DMS114 treated with DMSO at 0.1 percent for 48 hours (cell line): ENCODE results near the gene EPB41L1.

Experiments
- DNase-seq: peaks from one replicate; lab custom pipeline; 2025; ENCODE audit not compliant: unreplicated experiment; lab: John Stamatoyannopoulos, UW

EPB41L1 gene

DNA sequence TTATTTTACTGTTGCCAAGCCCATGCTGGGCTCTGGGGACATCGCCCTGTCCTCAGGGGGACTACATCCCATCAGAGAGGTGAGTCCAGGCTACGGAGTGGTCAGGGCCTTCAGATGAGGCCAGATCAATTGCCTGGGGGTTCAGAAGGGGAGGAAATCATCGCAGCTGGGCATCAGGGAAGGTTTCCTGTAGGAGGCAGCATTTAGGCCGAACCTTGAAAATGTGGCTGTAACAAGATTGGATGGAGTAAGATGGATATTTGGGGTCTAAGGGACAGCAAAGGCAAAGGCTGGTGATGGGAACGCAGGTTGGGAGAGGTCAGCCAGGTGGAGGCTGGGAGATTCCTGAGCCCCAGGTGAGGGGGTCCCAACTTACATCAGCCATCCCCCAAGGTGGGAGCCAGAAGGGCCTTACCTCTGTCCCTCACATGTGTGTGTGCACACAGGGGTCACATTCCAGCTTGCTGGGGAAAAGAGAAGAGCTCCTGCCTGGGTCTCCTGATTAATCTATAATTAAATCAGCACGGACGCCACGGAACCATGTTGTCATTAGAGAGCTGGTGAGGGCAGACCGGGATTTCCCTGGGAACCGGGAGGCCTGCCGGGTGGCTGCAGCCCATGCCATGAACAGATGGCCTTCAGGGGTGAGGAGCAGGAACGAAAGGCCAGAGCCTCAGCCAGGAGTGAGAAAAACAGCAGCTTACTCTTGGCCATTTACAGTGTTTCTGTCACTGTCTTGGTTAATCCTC lies 121.1 kb downstream of the EPB41L1 start:
- DNase-seq = no peak

DNA sequence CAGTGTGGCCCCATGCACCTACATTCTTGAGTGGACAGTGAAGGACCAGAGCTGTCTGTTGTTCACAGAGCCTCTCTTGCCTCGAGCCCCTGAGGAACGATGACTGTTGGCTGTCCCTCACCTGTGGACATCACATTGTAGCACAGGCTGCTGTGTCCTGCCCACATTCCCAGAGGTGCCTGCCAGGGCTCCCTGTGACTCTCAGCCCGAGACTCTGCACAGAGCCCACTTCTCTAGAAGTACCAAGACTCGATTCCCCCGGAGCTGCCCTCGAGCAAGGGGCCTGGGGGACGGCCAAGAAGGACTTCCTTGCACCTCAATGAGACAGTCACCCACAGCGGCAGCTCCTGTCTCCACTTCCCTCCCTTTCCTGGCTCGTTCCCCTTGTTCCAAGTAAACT lies 123.0 kb downstream of the EPB41L1 start:
- no peak for DNase-seq

DNA sequence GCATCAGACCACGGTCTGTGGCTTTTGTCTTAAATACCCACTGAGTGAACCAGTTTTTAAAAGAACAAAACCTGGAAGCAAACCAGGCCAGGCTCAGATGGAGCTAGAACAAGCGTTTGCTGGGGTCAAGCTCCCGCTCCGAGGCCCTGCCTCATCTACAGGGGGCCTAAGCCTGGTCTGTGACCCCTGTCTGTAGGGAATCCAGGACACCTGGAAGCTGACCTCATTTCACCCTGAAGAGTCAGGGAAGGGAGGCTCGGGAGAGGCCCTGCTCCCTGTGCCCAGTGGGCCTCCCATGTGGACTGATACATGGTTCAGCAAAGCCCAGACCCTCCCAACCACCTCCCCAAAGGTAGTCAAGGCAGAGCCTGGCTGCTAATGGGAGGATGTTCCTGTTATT lies 124.8 kb downstream of the EPB41L1 start:
- DNase-seq = no peak

DNA sequence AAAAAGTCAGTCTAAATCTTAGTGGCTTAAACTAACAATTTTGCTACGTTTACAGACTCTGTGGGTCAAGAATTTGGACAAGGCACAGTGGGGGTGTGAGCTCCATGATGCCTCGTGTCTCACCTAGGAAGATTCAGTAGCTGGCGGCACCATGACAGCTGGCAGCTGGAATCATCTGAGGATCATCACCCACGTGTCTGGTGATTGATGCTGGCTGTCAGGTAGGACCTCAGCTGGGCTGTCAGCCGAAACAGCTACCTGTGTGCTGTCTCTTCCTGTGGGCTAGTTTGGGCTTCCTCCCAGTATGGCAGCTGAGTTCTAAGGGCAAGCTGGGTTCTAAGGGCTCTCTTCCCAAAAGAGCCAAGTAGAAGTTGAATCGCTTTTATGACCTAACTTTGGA lies 125.2 kb downstream of the EPB41L1 start:
- DNase-seq = no peak

DNA sequence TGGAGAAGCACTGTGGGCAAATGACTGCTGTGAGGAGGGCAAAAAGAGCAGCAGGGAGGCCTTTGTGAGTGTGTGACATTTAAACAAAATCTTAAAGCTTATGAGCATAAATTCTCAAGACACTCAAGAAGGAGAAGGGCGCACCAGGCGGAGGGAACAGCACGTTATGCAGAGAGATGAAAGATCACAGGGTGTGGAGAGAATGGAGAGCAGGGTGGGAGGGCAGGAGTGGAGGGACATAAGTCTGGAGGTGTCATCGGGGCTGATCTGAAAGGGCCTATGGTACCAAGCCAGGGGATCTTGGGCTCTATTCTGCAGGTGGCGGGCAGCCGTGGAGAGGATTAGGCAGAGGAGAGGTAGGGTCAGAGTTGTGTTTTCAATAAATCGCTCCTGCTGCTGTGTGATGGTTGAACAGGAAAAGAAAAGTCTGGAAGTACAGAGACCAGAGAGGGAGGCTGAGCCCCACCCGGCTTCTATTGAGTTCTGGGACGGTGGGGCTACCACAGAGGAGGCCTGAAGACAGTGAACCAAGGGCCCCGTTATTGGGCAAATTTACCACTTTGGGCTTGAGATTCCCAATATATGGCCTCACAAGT lies 127.3 kb downstream of the EPB41L1 start:
- no peak for DNase-seq
